ENCODE results near the gene L3MBTL4.
"Not testable (repeated sequence)": the region's sequence is repeated elsewhere in the genome, so short reads cannot be mapped to it uniquely, and the experiment has no call there.

Gene L3MBTL4

DNA sequence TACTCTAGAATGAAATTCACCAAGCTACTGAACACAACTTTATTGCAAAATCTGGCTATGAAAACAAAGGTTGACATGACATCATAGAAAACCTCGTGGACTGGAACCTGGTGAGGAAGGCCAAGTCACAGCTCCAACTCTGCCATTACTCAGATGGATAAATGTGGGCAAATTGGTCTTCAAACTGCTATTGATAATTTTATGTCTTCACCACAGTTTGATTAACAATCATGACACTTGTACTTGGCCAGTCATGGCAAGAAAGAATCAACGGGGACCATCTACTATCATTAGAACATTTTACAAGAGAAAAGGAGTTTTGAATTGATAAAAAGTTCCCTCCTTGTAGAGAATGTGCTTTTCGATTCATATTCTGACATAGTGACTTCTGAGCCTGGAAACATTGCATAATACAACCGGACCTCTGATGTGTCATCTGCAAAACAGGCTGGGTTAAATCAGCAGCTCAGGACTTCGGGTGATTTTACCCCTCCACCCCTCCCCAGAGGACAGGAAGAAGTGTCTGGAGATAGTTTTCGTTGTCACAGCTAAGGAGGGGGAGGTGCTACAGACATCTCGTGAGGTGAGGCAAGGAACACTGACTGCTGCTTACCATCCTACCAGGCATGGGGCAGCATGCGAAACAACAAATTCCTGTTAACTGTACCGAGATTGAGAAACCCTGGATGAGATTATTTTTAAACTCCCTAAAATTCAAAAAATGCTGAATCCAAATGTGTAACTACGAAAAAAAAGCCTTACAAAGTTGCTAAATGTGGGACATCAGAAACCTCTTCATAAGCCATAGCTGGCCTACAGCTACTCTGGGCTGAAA is 8.4 kb downstream of the L3MBTL4 start:
- no peak for DNase-seq

DNA sequence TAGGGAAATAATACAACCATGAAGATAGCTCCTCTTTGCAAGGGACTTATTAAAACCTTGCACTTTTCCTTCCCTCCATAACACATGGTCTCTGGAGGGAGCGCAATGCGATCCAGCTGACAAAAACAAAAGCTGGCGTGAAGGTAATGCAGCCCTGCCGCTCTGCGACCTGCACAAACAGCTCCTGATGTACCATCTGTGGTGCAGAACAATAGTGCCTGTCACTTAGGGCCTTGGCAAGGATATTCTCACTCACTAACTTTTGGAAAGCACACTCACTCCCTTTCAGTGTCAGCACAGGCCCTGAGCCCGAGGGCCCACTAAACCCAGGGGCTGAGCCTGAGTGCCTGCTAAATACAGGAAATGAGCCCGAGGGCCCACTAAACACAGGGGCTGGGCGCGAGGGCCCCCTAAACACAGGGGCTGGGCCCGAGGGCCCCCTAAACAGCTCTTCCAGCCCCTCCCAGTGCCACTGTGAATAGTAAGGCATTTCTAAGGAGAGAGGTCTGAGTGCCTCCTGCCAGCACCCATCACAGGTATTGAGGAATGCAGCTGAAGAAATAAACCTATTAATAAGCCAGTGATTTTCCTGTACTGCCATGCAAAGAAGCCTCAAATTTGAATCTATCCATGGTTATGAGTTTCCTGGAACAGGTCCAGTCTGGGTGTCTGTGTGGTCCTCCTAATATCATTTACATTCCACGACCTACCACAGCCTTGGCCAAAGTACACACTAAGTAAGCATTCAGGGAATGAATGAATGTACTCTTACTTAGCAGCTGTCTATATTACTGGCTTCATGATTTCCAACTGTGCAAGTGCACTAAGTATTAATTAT is 9.3 kb downstream of the L3MBTL4 start:
- DNase-seq = no peak

DNA sequence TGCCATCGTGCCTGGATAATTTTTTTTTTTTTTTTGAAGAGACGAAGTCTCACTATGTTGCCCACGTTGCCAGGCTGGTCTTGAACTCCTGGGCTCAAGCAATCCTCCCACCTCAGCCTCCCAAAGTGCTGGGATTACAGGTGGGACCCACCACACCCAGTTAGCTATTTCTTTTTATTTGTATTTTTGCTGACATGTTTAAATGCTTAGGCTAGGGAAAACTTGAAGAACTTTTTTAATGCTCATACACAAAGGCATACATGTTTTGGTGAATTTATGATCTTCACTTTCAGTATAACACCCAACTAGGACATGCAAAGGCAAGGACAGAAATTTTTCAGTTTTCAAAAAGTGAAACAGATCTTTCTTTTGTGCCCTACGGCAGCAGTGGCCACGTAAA is 9.9 kb downstream of the L3MBTL4 start:
- no peak for DNase-seq

DNA sequence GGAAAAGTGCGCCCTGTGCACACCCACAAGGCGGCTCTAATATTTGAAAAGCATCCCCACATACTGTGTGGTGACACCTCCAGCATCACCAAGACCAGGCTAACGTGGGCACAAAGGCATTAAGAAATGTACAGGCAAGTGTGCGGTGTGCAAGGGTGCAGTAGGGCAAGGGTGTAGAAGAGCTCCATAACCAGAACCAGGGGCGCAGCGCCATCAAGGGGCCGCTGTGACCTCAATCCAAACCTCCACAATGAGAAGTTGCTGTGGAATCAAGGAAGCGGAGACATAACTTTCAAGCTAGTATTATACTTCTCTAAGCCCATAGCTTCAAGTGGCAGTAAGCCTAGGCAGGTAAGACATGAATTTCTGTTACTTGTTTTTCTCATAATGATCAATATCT is 13.0 kb downstream of the L3MBTL4 start:
- DNase-seq = no peak

DNA sequence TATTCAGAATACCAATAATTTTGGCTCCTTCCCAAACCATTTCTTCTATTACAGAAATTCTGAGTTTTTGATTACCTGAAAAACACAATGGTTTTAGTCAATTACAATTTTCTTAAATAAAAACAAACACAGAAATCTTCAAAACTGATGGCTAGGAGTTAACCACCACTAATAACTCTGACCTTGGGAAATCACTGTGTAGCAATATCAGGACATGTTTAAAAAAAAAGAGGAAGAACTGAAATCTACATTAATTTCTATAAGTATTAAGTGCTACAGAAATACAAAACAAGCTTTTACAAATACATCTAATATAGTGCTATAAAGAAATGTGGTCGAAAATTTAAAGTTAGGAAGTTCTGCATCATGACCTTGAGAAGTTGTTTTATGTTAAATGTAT is 14.9 kb downstream of the L3MBTL4 start:
- no peak for DNase-seq

DNA sequence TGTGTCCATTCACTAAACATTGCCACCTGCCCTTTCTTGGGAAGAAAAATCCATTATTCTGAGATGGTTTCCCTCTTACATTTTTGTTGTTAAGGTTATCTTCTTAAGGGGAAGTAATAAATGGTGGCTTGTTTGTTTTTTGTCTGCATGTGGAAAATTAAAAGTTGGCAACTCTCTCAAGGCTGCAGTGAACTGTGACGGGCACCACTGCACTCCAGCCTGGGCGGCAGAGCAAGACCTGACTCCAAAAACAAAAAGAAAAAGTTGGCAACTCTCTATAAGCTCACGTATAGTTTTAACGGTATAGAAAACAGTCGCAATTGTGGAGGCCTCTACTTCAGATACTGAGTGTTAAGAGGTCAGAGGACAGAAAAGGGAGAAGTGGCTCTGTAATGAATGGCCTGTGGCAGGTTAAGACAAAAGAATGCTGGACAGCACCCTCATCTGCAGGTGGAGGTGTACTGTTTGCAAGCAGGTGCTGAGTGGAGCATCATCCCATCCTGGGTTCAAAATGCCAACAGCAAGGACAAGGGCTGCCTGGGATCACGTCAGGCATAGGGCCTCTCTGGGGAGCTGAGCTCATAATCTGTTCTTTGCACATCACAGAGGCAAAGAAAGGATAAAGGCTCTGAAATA is 16.7 kb downstream of the L3MBTL4 start:
- no peak for DNase-seq

DNA sequence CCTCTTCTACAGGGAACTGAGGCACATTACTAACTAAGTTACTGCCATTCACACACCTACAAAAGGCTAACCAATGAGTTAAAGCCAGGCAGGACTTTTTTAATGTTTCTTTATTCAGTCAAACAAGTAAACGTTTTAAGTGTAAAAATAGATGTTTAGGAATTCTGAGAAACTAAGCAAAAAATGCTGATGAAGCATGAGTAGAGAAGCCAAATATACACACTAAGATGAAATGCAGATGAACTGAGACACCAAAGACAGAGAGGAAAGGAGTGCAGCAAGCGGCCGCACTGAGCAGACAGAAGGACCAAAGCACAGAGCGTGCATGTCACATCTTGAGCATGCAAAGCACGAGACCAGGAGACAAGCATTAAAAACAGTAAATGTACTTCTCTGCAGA is 17.9 kb downstream of the L3MBTL4 start:
- no peak for DNase-seq

DNA sequence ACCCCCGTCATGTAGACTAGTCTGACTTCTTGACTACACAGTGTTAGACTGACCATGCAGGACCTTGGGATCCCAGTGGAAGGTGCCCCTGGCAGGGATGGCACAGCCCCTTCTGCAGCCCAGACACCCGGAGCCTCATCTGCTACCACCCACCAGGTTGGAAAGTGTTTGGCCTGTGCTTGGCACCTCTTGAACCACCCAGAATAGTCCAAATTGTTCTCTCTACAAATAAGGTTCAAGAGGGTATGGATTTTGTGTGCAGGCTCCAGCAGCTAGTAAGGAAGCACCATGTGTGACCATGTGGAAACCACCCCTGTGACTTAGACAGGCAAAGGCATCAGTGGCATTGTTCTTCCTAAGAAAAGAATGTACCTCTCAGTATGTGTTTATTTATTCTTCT is 18.4 kb downstream of the L3MBTL4 start:
- DNase-seq = no peak

DNA sequence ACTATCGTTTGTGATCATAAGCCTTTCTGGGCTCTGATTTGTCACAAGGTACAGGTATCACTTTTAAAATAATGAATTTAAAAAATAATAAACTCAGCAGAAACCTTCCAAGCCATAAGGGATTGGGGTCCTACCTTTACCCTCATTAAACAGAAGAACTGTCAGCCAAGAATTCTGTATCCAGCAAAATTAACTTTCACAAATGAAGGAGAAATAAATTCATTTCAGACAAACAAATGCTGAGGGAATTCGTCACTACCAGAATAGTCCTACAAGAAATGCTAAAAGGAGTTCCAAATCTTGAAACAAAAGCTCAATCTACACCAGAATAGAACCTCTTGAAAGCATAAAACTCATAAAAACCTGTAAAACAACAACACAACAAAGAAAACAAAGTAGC is 25.7 kb downstream of the L3MBTL4 start:
- DNase-seq = no peak

DNA sequence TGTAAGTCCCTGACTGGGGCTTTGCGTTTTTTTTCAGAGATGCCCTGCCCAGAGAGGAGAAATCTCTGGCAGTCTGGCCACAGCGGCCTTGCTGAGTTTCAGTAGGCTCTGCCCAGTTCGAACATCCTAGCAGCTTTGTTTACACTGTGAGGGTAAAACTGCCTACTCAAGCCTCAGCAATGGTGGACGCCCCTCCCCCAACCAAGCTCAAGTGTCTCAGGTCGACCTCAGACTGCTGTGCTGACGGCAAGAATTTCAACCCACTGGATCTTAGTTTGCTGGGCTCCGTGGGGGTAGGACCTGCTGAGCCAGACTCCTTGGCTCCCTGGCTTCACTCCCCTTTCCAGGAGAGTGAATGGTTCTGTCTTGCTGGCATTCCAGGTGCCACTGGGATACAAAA is 31.7 kb downstream of the L3MBTL4 start:
- no peak for DNase-seq

DNA sequence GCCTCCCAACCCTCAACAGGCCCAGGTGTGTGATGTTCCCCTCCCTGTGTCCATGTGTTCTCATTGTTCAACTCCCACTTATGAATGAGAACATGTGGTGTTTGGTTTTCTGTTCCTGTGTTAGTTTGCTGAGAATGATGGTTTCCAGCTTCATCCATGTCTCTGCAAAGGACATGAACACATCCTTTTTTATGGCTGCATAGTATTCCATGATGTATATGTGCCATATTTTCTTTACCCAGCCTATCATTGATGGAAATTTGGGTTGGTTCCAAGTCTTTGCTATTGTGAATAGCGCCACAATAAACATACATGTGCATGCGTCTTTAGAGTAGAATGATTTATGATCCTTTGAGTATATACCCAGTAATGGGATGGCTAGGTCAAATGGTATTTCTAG is 37.2 kb downstream of the L3MBTL4 start:
- DNase-seq = not testable (repeated sequence)

DNA sequence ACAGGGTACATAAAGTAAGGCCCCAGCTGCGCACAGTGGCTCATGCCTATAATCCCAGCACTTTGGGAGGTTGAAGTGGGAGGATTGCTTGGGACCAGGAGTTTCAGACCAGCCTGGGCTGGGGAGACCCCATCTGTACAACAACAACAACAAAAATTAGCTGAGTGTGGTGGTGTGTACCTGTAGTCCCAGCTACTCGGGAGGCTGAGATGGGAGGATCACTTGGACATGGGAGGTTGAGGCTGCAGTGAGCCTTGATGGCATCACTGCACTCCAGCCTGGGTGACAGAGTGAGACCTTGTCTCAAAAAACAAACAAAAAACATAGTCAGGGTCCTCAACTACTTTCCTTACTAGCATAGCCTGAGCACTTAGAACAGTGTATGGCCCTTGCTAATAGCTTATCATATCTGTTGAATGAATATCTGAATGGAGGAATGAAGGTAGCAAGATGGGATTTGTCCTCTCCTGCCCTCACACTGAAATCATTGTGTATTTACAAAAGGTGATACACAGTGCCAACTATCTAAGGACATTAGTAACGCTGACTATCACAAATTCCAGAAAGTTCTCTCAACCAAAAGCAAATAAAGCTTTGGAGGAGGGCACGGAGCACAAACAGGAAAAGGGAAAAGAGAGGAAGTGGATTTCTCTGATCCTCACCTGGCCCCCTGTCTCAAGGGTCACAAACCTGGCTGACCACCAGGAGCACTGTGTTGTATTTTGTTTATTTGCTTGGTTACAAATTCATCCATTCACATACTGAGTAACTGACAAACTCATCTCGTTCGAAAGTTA is 38.1 kb downstream of the L3MBTL4 start:
- no peak for DNase-seq

DNA sequence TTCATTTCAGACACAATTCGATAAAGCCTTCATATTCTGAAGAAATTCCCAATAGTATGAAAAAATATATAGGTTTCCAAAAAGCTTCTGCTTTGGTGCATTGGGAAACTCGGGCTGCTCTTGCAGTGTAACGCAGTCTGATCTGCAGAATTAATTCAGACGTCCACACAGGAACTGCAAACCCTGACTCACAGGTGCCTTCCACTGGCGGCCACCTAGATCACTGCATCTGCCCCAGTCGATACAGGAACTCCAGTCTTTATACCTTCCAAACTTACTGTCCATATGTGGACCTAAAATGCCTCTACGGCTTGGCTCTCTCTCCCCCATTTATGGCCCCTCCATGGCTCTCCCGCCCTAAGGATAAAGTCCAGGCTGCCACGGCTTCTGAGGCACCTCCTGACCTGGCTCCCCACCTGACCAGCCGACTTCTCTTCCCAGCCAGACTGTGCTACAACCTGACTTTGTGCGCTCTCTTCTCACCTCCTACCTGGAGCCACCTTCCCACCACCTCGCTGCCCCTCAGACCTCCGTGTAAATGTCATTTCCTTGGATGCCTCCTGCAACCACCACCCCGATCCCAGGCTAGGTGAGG is 39.7 kb downstream of the L3MBTL4 start:
- no peak for DNase-seq

DNA sequence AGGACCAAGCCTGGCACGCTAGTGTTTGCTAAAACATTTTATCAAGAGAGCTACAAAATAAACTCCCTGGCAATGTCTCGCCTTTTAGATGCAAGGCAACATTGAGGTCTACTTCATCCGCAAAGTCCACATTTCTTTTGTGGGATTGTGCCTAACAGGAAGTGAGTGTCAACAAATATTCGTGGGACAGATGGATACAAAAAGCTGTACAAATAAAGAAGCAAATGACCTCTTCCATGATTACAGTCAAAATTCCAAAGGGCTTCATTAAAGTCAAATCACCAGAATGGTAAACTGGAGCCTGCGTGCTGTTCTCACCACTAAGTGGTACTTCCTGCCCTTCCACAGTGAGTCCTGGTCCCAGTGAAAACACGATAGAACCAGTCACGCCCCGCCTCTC is 40.4 kb downstream of the L3MBTL4 start:
- DNase-seq = no peak

DNA sequence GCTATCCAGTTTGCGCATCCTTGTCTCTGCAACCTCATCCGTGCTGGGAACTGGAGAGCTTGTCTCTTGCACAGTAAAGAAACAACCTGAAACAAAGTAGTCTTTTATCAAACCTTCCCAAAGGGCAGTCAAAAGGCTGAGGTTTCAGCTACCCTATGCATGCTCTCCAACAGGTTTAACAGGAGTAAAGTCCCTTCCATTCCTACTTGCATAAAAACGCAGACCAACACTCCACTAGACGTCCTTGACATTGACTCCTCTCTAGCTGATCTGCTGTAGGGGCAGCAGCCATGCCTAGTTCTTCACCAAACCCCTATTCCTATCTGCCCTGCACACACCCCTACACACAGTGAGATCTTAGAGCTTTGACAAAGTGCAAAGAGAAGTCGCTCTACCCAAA is 41.5 kb downstream of the L3MBTL4 start:
- no peak for DNase-seq

DNA sequence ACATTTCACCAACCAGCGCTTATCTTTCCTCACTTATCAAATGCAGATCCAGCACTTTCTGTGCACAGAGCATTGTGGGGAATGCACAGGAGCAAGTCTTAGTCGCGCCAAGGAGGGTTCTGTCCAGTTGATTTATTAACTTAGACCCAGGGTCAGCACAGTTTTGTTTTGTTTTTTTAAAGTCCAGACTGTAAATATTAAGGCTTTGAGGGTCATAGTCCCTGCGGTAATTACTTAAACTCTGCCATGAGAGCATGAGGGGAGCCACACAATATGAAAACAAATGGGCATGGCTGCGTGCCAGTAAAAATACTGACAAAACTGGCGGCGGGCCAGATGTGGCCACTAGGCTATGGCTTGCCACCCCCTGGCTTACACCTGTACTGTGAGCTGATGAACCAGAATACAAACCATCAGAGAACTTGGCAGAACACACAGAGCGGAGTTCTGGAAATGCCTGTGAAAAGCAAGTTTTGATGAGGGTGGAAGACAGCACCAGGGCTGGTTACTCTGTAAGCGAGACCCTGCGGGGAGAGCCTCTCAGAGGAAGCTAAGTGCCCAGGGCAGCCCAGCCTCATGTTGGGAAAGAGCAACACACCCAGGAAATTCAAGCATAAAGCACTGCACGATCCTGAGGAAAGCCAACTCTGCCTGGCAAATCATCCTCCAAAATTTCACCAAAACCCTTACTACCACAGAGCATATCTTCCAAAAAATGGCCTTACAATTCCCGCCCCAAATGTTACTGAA is 43.6 kb downstream of the L3MBTL4 start:
- DNase-seq = no peak

DNA sequence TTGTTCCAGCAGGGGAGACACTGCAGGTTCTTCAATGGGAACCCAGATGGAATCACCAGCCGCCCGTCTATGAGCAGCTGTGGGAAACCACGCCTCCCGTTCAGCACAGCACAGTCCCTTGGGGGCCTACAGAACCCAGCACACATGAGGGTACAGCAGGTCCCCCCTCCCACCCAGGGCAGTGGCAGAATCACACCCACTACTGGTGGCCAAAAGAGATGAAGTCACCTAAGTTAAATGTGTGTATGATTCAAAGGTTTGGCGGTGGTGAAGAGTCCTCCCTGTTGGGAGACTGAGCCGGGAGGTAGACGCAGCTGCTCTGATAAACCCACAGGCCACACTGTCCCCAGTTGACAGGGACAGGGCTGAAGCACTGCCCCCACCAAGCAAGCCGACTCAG is 44.3 kb downstream of the L3MBTL4 start:
- DNase-seq = no peak

DNA sequence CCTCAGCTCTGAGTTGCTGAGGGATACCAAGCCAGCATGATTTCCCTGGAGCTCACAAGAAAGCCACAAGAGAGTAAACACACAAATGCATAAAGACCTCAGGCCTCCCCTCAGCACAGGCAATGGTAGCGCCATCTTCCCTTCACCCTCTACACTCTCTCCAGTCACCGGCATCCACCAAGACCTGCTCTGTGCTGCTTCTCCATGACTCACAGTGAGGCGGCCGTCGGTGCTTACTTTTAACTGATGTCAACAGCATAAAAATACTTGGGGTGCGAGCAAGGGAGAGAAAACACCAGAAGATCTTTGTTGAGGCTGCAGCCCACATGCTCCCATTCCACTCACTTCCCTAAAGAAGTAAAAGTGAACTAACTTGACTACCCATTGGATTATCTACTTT is 46.7 kb downstream of the L3MBTL4 start:
- no peak for DNase-seq

DNA sequence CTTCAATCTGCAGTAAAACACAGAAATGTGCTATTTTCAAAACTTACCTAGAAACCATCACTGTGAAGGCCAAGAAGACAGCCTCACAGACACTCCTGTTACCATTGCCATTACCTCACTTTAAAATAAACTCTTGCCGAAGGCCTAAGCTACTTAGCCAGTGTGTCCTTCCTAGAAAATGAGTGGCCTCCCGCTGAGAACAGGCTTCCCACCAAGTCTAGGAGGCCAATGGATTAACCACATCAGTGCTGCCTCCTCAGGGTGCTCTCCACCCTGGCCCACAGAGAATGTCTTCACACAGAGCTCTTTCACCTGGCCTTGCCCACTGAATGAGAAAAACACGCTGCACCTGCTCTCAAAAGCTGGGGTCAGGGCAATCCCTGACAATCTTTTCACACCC is 47.5 kb downstream of the L3MBTL4 start:
- no peak for DNase-seq

DNA sequence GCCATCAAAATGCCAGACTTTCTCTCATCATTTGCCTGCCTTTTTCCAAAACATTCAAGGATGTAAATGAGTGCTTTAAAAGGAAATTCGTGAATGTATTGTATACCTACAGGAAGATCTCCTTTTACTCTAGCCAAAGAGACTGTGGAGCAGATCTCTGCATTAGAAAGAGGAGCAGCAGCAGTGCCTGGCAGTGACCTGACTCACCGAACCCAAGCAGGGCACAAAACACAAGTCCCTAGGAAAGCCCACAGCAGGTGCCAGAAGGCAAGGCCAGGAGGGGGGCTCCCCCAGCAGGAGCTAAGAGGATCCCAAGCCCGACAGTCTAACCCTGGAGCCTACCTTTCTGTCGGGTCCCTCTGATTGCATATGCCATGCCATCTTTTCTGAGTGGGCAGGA is 47.9 kb downstream of the L3MBTL4 start:
- DNase-seq = no peak

DNA sequence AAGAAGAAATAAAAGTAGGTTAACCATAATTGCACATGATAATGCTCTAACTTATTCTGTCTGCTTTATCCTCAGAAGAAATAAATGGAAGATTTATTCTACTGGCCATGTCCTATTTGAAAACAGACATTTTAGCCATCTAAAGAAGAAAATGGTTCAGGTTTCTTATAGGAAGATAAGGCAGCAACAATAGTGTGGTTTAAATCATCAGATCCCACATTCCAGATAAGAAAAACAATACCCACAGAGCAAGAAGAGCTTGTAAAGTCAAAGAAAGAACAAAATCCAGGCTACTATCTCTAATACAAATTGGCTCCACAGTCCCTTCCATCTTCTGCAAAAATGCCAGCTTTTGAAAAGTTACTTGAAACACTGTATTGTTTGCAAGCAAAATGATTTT is 49.3 kb downstream of the L3MBTL4 start:
- DNase-seq = no peak

DNA sequence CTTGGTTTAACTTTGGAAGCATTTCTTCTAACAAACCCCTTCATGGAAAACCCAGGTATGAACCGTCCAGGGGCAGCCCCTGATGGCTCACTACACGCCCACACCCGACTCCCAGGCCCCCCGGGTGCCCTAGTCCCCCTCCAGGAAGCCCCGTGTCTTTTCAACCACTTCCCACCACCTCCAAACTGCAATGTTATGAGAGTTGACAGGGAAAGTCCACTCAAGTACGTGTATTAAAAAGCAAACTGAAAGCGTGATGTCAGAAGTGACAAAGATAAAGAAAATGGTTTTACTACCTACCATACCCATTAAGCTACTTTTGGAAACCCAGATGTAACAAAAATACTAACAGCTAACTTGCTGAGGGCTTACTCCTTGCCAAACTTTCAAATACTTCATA is 51.5 kb downstream of the L3MBTL4 start:
- DNase-seq = no peak

All from effector CD4-positive, alpha-beta T cell (primary cell).